ENCODE data around the gene RASSF9.

Gene RASSF9

DNA sequence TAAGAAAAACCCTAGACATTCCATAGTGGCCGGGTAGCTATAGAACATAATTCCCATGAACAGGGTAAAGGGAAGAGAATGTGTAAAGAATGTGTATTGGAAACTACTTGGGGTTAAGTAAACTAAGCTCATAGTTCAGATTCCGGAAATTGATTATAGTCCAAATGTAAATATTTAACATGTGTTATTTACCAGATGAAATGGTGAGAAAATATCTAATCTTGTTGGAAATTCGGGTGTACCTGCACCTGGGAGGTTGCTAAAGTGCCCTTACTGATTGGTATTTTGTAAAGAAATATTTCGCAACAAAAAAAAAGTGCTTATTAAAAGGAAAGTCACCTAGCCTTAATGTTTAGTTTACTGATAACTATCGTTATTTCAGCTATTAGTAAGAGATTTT, 14.4 kb downstream of the RASSF9 start:
- ATAC-seq (ENCODE audit: insufficient read depth, low read depth) (no peak), DNase-seq (no peak)
- H3K9me3 ChIP-seq (ENCODE audit: insufficient read depth, low read length, severe bottlenecking) = no peaks in the 10 kb centered on the region
- no peak overlapping the region for H3K4me3 ChIP-seq (ENCODE audit: low read depth in 1 of 2, low read length in 2 of 2)
- no peak overlapping the region for H3K4me2 ChIP-seq (ENCODE audit: insufficient read depth, low read length)
- no peaks in the 10 kb centered on the region for H3K36me3 ChIP-seq (ENCODE audit: insufficient read depth, low read length)
- no peak overlapping the region for H3K9ac ChIP-seq (ENCODE audit: low read depth, low read length)
- TF ChIP-seq, protein P1, sequence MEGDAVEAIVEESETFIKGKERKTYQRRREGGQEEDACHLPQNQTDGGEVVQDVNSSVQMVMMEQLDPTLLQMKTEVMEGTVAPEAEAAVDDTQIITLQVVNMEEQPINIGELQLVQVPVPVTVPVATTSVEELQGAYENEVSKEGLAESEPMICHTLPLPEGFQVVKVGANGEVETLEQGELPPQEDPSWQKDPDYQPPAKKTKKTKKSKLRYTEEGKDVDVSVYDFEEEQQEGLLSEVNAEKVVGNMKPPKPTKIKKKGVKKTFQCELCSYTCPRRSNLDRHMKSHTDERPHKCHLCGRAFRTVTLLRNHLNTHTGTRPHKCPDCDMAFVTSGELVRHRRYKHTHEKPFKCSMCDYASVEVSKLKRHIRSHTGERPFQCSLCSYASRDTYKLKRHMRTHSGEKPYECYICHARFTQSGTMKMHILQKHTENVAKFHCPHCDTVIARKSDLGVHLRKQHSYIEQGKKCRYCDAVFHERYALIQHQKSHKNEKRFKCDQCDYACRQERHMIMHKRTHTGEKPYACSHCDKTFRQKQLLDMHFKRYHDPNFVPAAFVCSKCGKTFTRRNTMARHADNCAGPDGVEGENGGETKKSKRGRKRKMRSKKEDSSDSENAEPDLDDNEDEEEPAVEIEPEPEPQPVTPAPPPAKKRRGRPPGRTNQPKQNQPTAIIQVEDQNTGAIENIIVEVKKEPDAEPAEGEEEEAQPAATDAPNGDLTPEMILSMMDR (IDR thresholded peaks at IDR 0.05; ENCODE audit: borderline replicate concordance, extremely low read depth, low read length, poor library complexity, severe bottlenecking) = no peak
- TF ChIP-seq EZH2 (IDR thresholded peaks at IDR 0.05; ENCODE audit: borderline replicate concordance, low read depth, low read length, severe bottlenecking) = no peak
- H3K27me3 ChIP-seq (ENCODE audit: insufficient read depth, low read length, poor library complexity) = no peaks in the 10 kb centered on the region
- no peaks in the 10 kb centered on the region for H4K20me1 ChIP-seq (ENCODE audit: insufficient read depth, low read length)
- no peak overlapping the region for H2AFZ ChIP-seq (ENCODE audit: low read depth, low read length)
- H3K27ac ChIP-seq (ENCODE audit: low read length) = no peak overlapping the region
- H3K4me1 ChIP-seq (ENCODE audit: insufficient read depth, low read length) = no peaks in the 10 kb centered on the region
- no peaks in the 10 kb centered on the region for H3K79me2 ChIP-seq (ENCODE audit: insufficient read depth, low read length)

- no peaks in the 10 kb centered on the region for H3K9me3 ChIP-seq (ENCODE audit: insufficient read depth, low read length, severe bottlenecking)
- no peak overlapping the region for H3K9ac ChIP-seq (ENCODE audit: low read depth, low read length)
- DNase-seq (no peak), ATAC-seq (ENCODE audit: insufficient read depth, low read depth) (no peak)
- no peaks in the 10 kb centered on the region for H3K36me3 ChIP-seq (ENCODE audit: insufficient read depth, low read length)
- H3K4me3 ChIP-seq (ENCODE audit: low read depth in 1 of 2, low read length in 2 of 2) = no peak overlapping the region
- H3K27ac ChIP-seq (ENCODE audit: low read length) = no peak overlapping the region
- no peak overlapping the region for H3K4me2 ChIP-seq (ENCODE audit: insufficient read depth, low read length)
- no peaks in the 10 kb centered on the region for H3K27me3 ChIP-seq (ENCODE audit: insufficient read depth, low read length, poor library complexity)
- no peaks in the 10 kb centered on the region for H4K20me1 ChIP-seq (ENCODE audit: insufficient read depth, low read length)
- H3K4me1 ChIP-seq (ENCODE audit: insufficient read depth, low read length) = no peaks in the 10 kb centered on the region
- H3K79me2 ChIP-seq (ENCODE audit: insufficient read depth, low read length) = no peaks in the 10 kb centered on the region
- no peak overlapping the region for H2AFZ ChIP-seq (ENCODE audit: low read depth, low read length)
- TF ChIP-seq, protein P1 (IDR thresholded peaks at IDR 0.05; ENCODE audit: borderline replicate concordance, extremely low read depth, low read length, poor library complexity, severe bottlenecking) = no peak
- no peak for TF ChIP-seq EZH2 (IDR thresholded peaks at IDR 0.05; ENCODE audit: borderline replicate concordance, low read depth, low read length, severe bottlenecking)
These were observed 15.0 kb downstream of the RASSF9 start for GRCh38 chr12:85821206-85821605.

- no peak for ATAC-seq (ENCODE audit: insufficient read depth, low read depth)
- Histone ChIP-seq H3K4me2 (ENCODE audit: insufficient read depth, low read length) (no peak overlapping the region), H3K9ac (ENCODE audit: low read depth, low read length) (no peak overlapping the region), H3K36me3 (ENCODE audit: insufficient read depth, low read length) (no peaks in the 10 kb centered on the region), H3K79me2 (ENCODE audit: insufficient read depth, low read length) (no peaks in the 10 kb centered on the region), H4K20me1 (ENCODE audit: insufficient read depth, low read length) (no peaks in the 10 kb centered on the region), H3K4me1 (ENCODE audit: insufficient read depth, low read length) (no peaks in the 10 kb centered on the region), H3K9me3 (ENCODE audit: insufficient read depth, low read length, severe bottlenecking) (no peaks in the 10 kb centered on the region), H3K4me3 (ENCODE audit: low read depth in 1 of 2, low read length in 2 of 2) (no peak overlapping the region), H3K27ac (ENCODE audit: low read length) (no peak overlapping the region), H3K27me3 (ENCODE audit: insufficient read depth, low read length, poor library complexity) (no peaks in the 10 kb centered on the region), H2AFZ (ENCODE audit: low read depth, low read length) (no peak overlapping the region)
- no peak for TF ChIP-seq EZH2 (IDR thresholded peaks at IDR 0.05; ENCODE audit: borderline replicate concordance, low read depth, low read length, severe bottlenecking)
- TF ChIP-seq, protein P1 (IDR thresholded peaks at IDR 0.05; ENCODE audit: borderline replicate concordance, extremely low read depth, low read length, poor library complexity, severe bottlenecking) = no peak
- DNase-seq = no peak
These were observed 16.1 kb downstream of the RASSF9 start for GRCh38 chr12:85820101-85820500.

DNA sequence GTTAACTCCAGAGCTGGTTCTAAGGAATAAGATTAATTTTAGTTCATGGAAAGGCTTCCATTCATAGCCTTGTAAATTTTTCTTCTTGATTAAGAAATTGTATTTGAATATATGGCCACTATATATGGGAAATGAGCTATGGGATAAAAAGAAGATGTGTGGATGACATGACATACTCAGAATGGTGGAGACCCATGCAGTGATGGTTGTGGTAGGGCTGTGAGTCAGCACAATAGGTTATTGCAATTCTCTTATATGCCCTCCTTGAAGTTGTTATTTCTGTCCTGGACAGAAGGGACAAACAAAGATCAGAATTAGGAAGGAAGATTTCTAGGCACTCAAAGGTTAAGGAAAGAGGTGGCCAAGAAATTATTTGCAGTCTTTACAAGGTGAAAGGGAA, 21.5 kb downstream of the RASSF9 start:
- no peaks in the 10 kb centered on the region for H3K79me2 ChIP-seq (ENCODE audit: insufficient read depth, low read length)
- H3K4me2 ChIP-seq (ENCODE audit: insufficient read depth, low read length) = no peak overlapping the region
- ATAC-seq (ENCODE audit: insufficient read depth, low read depth) (no peak), DNase-seq (no peak)
- no peak overlapping the region for H3K9ac ChIP-seq (ENCODE audit: low read depth, low read length)
- no peak overlapping the region for H2AFZ ChIP-seq (ENCODE audit: low read depth, low read length)
- H3K4me1 ChIP-seq (ENCODE audit: insufficient read depth, low read length) = no peaks in the 10 kb centered on the region
- no peak overlapping the region for H3K4me3 ChIP-seq (ENCODE audit: low read depth in 1 of 2, low read length in 2 of 2)
- no peaks in the 10 kb centered on the region for H3K27me3 ChIP-seq (ENCODE audit: insufficient read depth, low read length, poor library complexity)
- no peaks in the 10 kb centered on the region for H4K20me1 ChIP-seq (ENCODE audit: insufficient read depth, low read length)
- no peaks in the 10 kb centered on the region for H3K9me3 ChIP-seq (ENCODE audit: insufficient read depth, low read length, severe bottlenecking)
- no peaks in the 10 kb centered on the region for H3K36me3 ChIP-seq (ENCODE audit: insufficient read depth, low read length)
- TF ChIP-seq, protein P1 (IDR thresholded peaks at IDR 0.05; ENCODE audit: borderline replicate concordance, extremely low read depth, low read length, poor library complexity, severe bottlenecking) = no peak
- no peak overlapping the region for H3K27ac ChIP-seq (ENCODE audit: low read length)

Data from DND-41 (cell line).